T1000 (cell line): ENCODE results near the gene MARCHF11.

Experiments
- DNase-seq: peaks from one replicate; lab custom pipeline; 2025; ENCODE audit warnings: mixed read lengths; lab: John Stamatoyannopoulos, UW

The MARCHF11 gene

GRCh38 chr5:16057277-16057676 is 122.3 kb downstream of the MARCHF11 start:
- DNase-seq: no peak

DNA sequence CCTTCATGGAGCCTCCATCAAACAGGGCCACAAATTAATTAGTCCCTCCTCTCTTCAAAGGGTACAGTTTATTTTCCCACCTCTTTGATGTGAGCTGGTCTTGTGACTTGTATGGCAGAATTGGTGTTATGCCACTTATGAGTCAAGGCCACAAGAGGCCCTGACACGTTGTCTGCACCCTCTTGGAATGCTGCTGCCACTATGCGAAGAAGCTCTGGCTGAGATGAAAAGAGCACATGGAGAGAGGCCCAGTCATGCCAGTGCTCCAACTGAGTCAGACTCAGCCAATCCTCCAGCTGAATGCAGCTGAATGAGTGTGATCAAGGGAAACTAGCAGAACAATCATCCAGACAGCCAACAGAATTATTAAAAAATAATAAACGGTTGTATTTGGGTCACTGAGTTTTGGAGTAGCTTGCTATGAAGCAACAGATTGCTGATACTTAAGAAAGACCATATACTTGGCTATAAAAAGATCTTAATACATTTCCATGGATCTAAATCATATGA is 128.3 kb downstream of the MARCHF11 start:
- no peak for DNase-seq

- DNase-seq: no peak
Observed at GRCh38 chr5:16050414-16050813, 129.2 kb downstream of the MARCHF11 start.

GRCh38 chr5:16049761-16050160 is 129.8 kb downstream of the MARCHF11 start:
- no peak for DNase-seq

GRCh38 chr5:16048132-16048531 is 131.5 kb downstream of the MARCHF11 start:
- DNase-seq: no peak

- DNase-seq: no peak
Observed at GRCh38 chr5:16043349-16043965, 136.1 kb downstream of the MARCHF11 start.

DNA sequence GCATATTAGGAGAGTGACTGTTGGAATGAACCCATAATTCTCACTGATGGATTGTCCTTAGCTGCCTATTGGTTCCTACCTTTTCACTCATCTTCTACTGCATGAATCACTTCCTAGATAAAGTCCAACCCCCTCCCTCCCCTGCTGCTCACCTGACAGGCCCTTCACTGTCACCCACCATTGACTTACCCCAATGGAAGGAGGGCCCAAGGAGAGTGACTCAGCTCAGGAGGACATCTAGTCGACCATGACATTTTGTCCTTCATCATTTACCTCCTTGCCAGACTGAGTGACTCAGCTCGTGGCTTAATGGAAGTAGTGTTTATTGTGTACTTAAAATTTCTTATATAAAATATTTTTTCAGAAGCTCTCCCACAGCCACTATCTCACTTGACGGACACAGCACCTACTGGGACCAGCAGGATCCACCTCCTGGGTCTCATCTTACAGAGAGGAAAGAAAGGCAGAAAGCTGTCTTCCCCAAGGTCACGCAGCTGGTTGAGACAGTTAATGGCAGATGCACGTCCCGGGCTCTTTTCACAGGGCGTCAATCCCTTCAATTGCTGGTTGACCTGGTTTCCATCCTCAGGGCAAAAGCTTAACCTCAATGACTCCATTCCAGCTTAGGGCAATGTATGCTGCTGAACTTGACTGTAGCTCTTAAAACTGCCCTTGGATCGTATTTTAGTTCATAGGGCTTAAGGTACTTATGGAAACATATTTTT is 142.3 kb downstream of the MARCHF11 start:
- DNase-seq: no peak

GRCh38 chr5:16034319-16035001 is 145.1 kb downstream of the MARCHF11 start:
- DNase-seq: no peak

- DNase-seq: no peak
Observed at GRCh38 chr5:16033187-16033925, 146.2 kb downstream of the MARCHF11 start.

GRCh38 chr5:16028708-16029107 is 150.9 kb downstream of the MARCHF11 start:
- no peak for DNase-seq

- DNase-seq: no peak
Observed at GRCh38 chr5:16025681-16026080, 153.9 kb downstream of the MARCHF11 start.

- no peak for DNase-seq
Observed at GRCh38 chr5:16018970-16019369, 160.6 kb downstream of the MARCHF11 start.

- no peak for DNase-seq
Observed at GRCh38 chr5:16017720-16018119, 161.9 kb downstream of the MARCHF11 start.
